Neural progenitor cell (in vitro differentiated cells): ENCODE measurements around the gene ARSA.

Experiments
- EZH2 ChIP-seq: fragments of 200-600 bp; sonication (generic); IDR thresholded peaks from 2 replicates; pipeline ENCODE4 v1.6.1; 2017; ENCODE audit warnings: antibody characterized with exemption, mild to moderate bottlenecking, moderate library complexity
- EZH2phosphoT487 ChIP-seq: fragments of 200-600 bp; sonication (generic); IDR thresholded peaks from 2 replicates; pipeline ENCODE4 v1.6.1; 2017; ENCODE audit warnings: antibody characterized with exemption
- TF ChIP-seq, protein P1 (sequence below): fragments of 200-600 bp; sonication (generic); IDR thresholded peaks from 2 replicates; pipeline ENCODE4 v1.5.1; 2017; ENCODE audit warnings: antibody characterized with exemption, mild to moderate bottlenecking

DNA sequence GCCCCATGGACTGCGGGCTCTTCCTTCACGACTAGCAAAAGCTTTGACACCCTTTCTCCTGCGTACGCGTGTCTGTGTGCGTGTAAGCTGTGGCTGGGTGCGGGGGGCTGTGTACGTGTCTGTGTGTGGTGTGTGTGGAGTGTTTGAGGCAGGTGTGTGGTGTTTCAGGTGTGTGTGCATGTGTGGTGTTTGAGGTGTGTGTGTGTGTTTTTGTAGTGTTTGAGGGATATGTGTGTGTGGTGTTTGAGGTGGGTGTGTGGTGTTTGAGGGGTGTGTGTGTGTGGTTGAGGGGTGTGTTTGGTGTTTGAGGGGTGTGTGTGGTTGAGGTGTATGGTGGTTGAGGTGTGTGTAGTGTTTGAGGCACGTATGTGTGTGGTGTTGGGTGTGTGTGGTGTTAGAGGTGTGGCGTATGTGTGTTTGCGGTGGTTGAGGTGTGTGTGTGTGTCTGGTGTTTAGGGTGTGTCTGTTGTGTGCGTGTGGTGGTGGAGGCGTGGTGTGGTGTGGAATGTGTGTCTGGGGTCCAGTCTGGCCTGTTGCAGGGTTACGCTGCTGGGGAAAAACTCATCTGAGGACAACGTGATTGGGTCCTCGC lies 687 bp upstream of the ARSA start:
- no peak for TF ChIP-seq EZH2phosphoT487
- TF ChIP-seq, protein P1, sequence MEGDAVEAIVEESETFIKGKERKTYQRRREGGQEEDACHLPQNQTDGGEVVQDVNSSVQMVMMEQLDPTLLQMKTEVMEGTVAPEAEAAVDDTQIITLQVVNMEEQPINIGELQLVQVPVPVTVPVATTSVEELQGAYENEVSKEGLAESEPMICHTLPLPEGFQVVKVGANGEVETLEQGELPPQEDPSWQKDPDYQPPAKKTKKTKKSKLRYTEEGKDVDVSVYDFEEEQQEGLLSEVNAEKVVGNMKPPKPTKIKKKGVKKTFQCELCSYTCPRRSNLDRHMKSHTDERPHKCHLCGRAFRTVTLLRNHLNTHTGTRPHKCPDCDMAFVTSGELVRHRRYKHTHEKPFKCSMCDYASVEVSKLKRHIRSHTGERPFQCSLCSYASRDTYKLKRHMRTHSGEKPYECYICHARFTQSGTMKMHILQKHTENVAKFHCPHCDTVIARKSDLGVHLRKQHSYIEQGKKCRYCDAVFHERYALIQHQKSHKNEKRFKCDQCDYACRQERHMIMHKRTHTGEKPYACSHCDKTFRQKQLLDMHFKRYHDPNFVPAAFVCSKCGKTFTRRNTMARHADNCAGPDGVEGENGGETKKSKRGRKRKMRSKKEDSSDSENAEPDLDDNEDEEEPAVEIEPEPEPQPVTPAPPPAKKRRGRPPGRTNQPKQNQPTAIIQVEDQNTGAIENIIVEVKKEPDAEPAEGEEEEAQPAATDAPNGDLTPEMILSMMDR, result no peak
- TF ChIP-seq EZH2, result no peak
